Ishikawa (cell line): ENCODE measurements around the gene INO80.

Source experiments
- CEBPB ChIP-seq: IDR thresholded peaks from 2 replicates; pipeline ENCODE4 v1.6.1; 2012
- CREB1 ChIP-seq: IDR thresholded peaks from 2 replicates; pipeline ENCODE4 v1.6.1; 2012; ENCODE audit warnings: low read depth
- EGR1 ChIP-seq: IDR thresholded peaks from 2 replicates; pipeline ENCODE4 v1.6.1; 2012
- EP300 ChIP-seq: IDR thresholded peaks from 2 replicates; pipeline ENCODE4 v1.6.1; 2012; ENCODE audit warnings: borderline replicate concordance
- FOXM1 ChIP-seq: IDR thresholded peaks from 2 replicates; pipeline ENCODE4 v1.6.1; 2012; ENCODE audit warnings: low read depth, borderline replicate concordance
- NFIC ChIP-seq: IDR thresholded peaks from 2 replicates; pipeline ENCODE4 v1.6.1; 2012
- RAD21 ChIP-seq: IDR thresholded peaks from 2 replicates; pipeline ENCODE4 v1.6.1; 2012; ENCODE audit warnings: low read depth
- REST ChIP-seq: IDR thresholded peaks from 2 replicates; pipeline ENCODE4 v1.6.1; 2012; ENCODE audit warnings: low read depth, mild to moderate bottlenecking
- TAF1 ChIP-seq: IDR thresholded peaks from 2 replicates; pipeline ENCODE4 v1.6.1; 2012; ENCODE audit warnings: low read depth, mild to moderate bottlenecking
- TCF12 ChIP-seq: IDR thresholded peaks from 2 replicates; pipeline ENCODE4 v1.6.1; 2012; ENCODE audit warnings: low read depth
- TEAD4 ChIP-seq: IDR thresholded peaks from 2 replicates; pipeline ENCODE4 v1.6.1; 2012
- USF1 ChIP-seq: IDR thresholded peaks from 2 replicates; pipeline ENCODE4 v1.6.1; 2012
- YY1 ChIP-seq: IDR thresholded peaks from 2 replicates; pipeline ENCODE4 v1.6.1; 2012; ENCODE audit warnings: low read depth
- ZBTB7A ChIP-seq: IDR thresholded peaks from 2 replicates; pipeline ENCODE4 v1.6.1; 2012; ENCODE audit warnings: low read depth
- TF ChIP-seq, protein P1 (sequence below): IDR thresholded peaks from 2 replicates; pipeline ENCODE4 v1.6.1; 2012

Gene INO80

DNA sequence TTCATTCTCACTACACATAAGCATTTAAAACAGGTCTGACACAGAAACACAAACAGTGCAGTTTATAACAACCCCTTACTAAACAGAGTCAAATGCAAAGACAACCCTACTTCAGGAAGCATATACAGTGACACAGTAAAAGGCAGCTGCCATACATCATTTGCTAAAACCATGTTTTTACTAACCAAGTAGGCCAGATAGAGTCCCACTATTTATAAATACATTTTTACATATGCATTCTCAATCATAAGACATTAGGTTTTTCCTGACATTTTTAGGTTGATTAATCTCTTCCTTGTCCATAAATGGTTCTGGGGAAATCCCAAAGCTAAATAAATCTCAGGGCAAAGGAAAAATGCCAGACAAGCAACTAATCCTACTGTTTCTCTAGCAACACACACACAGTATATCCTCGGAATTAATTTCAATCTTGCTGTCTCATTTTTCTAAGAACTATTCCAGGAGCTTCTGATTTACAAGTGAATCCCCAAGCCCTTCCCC, 123.8 kb downstream of the INO80 start:
- TF ChIP-seq TAF1 (no peak), NFIC (no peak), RAD21 (no peak), EP300 (no peak), TCF12 (no peak), USF1 (no peak)

- TF ChIP-seq TAF1 (no peak), FOXM1 (no peak), EP300 (no peak), USF1 (no peak), CEBPB (no peak), NFIC (no peak), TCF12 (no peak), RAD21 (no peak), TEAD4 (no peak), EGR1 (no peak), YY1 (no peak), CREB1 (no peak), ZBTB7A (no peak), REST (no peak)
- TF ChIP-seq, protein P1, sequence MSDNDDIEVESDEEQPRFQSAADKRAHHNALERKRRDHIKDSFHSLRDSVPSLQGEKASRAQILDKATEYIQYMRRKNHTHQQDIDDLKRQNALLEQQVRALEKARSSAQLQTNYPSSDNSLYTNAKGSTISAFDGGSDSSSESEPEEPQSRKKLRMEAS, result no peak
Measured at GRCh38 chr15:40991355-40991754, 124.7 kb downstream of the INO80 start.

DNA sequence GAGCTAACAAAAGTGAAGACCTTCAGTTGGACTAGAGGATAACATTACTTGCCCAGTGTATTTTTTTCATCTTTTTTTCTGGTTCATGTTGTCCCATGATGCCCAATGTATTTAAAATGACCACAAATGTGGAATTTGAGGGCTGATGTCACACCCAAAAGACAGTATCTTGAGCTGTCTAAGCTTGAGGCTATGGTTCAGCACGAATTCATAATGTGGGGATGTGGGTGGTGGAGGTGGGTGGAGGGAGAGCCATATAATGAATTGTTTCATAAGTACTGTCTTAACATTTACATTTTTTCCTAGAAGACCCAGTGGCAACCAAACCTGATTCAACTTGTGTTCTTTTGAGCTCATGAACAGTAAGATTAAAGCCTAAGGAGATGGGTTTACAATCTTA, 125.3 kb downstream of the INO80 start:
- TF ChIP-seq USF1 (no peak), TEAD4 (no peak), YY1 (no peak)

DNA sequence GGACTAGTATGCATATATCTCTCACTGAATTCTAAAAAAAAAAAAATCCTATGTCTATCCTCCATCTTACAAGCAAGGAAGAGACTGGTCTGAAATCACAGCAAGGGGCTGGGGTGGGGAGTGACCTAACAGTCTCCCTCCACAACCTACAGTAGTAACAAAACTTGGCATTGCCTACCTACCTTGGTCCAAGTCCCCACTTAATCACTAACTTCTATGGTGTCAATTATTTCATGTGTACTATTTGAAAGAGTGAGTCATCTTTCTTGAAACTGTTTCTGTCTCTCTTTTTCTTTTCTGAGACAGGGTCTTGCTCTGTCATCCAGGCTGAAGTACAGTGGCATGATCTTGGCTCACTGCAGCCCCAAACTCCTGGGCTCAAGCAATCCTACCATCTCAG, 126.0 kb downstream of the INO80 start:
- TF ChIP-seq CEBPB (no peak), TCF12 (no peak), RAD21 (no peak), USF1 (no peak), TAF1 (no peak), FOXM1 (no peak), REST (no peak), EP300 (no peak), YY1 (no peak), CREB1 (no peak), ZBTB7A (no peak), TEAD4 (no peak), EGR1 (no peak), NFIC (no peak)
- TF ChIP-seq, protein P1, result no peak

GRCh38 chr15:40988156-40988555, 127.9 kb downstream of the INO80 start:
- TF ChIP-seq CREB1 (no peak), EP300 (no peak), FOXM1 (no peak), REST (no peak), TCF12 (no peak), CEBPB (no peak), NFIC (no peak), RAD21 (no peak), YY1 (no peak), TAF1 (no peak), TEAD4 (no peak), USF1 (no peak), EGR1 (no peak), ZBTB7A (no peak)
- TF ChIP-seq, protein P1, result no peak
